GM19240 (cell line): ENCODE results near the gene UNC13C.
"Not testable (repeated sequence)": the region's sequence is repeated elsewhere in the genome, so short reads cannot be mapped to it uniquely, and the experiment has no call there.

Experiments
- DNase-seq: peaks from one replicate; pipeline ENCODE4 v3.0.0; 2011; ENCODE audit warnings: low spot score; ENCODE audit not compliant: insufficient read length

Gene UNC13C

DNA sequence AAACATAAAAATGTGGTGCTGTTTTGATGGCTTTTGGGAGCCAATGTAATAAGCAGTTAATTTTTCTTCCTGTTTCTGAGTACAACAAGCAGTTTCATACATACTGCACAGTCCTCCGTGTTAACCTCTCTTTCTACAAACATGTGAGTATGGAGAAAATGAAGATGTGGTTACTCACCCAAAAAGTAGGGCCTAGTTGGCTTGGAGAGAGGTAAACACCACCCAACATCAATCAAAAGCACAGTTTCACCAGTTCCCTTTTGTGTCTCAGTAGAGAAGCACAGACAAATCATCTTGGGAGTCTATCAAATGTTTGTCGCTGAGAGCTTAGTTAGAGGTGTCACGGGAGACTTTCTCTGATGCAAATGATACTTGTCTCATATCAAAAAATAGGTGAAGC is 320.2 kb downstream of the UNC13C start:
- DNase-seq = no peak

DNA sequence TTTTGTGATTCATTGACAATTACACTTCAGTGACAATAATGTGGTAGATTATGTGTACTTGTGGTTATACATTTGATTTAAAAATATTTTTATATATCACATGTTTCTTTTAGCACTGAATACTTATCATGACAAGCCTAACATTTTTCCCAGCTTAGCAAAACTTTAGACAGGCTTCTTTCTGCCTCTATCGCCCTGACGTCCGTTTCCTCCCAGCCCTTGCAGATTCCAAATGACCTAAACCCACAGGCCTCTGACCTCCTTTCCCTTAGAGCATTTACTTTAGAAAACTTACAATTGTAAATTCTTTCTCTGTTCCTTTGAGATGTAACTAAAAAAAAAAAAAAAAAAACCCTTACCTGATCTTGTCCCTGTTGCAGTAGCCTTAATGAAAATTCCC is 326.1 kb downstream of the UNC13C start:
- DNase-seq = no peak

- no peak for DNase-seq
Observed at GRCh38 chr15:54305138-54305537, 326.9 kb downstream of the UNC13C start.

DNA sequence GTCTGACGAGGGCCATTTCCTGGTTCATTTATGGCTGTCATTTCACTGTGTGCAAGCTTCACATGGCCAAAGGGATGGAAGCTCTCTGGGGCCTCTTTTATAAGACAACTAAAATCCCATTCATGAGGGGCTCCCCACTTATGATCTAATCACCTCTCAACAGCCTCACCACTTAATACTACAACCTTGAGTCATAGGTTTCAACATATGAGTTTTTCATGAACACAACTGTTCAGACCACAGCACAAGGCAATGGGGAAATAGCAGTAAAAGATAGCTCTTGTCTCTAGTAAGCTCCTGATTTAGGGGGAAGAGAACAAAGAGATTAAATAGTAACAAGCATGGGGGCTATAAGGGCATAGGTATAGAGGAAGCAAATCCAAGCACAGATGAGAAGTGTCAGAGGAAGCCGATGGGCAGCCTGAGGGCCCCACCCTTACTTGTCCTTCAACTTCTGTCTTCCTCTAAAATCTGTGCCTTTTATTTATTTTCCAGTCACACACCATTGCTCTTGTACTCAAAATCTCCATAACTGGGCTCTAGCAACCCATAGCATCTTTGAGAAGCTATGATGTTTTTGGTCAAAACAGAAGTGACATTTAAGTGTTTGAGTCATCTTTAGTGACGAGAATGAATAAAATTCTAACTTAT is 329.1 kb downstream of the UNC13C start:
- no peak for DNase-seq

DNA sequence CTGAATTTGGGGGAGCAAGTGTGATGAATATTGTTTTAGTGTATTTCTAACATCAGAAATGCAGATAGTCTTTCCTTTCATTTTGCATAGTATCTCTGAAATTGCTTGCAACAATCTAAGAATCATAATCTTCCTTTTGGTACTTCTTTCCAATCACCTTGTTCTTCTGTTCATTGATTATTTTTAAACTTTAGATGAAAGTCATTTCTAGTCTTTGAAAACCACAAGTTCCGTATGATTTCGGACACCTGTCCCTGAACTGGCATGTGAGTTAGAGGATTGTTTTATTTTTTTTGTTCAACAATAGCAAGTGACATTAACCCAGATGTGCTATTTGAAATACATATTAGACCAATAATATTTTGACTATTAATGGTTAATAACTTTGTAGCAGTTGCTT is 329.7 kb downstream of the UNC13C start:
- DNase-seq = no peak

DNA sequence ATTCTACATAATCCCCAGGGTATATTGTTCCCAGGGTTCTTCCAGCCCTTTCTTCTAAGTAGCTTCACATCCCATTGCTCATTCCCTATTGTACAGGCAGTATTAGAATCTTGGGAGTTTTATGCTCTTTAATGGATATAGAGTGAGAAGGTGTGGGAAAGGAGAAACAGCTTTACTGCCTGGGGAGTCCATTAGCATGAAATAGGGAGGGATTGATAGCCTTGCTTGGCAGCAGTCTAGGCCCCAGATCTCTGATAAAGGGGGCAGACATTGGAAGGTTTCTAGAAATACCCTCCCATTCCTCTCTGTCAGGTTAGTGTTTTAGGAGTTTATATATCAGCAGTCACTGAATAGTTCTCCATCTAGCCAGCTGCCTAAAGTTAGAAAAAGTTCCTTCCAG is 334.3 kb downstream of the UNC13C start:
- no peak for DNase-seq

GRCh38 chr15:54321426-54321825 is 343.2 kb downstream of the UNC13C start:
- no peak for DNase-seq

- no peak for DNase-seq
Observed at GRCh38 chr15:54322341-54322740, 344.1 kb downstream of the UNC13C start.

GRCh38 chr15:54345301-54345700 is 367.1 kb downstream of the UNC13C start:
- no peak for DNase-seq

GRCh38 chr15:54345827-54346226 is 367.6 kb downstream of the UNC13C start:
- no peak for DNase-seq

DNA sequence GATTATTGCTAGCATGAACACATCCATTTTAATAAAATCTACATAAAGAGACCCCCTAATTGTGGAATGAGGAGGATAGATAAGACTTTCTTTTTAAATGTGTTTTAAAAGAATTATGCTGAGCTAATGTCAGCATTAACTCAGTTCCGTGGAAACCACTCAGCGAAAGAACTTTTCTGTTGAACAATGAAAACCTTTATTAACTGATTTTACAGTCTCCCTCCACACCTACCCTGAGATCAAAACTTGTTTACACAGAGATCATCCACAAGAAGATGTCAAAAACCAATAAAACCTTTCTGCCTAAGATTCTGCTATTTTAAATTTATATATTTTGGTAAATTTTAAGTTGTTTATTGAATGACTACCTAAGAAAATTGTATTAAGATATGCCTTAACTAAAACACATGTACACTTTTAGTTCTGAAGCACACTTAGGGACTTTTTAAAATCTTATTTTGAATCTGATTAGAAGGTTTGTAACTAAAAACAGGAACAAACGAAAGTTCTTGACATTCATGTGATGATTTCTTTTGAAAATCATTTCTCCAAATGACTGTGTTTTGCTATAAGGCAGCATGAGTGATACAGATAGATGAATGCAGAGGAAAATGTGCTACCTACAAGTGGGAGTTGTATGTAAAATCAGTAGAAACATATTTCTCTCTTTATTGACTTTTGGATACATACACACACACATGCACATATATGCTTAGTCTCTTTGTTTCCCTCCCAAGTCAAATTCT is 369.0 kb downstream of the UNC13C start:
- DNase-seq = no peak

DNA sequence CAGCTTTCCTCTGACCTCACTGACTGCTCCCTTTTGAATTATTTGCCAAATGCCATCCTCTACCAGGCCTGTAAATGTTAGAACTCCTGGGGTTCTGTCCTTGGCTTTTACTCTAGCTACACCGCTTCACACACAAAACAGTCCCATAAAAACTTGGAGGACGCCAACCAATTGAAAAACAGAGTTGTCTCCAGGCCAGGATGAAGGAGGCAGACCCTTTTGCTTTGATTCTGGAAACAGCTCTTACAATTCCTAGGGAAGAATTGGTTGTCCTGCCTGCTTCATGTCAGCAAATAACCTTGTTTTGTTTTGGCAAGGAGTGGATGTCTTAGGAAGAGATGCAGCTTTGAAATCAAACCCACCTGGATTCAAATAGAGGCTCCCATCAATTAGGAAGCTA is 375.5 kb downstream of the UNC13C start:
- no peak for DNase-seq

GRCh38 chr15:54354341-54354740 is 376.1 kb downstream of the UNC13C start:
- no peak for DNase-seq

DNA sequence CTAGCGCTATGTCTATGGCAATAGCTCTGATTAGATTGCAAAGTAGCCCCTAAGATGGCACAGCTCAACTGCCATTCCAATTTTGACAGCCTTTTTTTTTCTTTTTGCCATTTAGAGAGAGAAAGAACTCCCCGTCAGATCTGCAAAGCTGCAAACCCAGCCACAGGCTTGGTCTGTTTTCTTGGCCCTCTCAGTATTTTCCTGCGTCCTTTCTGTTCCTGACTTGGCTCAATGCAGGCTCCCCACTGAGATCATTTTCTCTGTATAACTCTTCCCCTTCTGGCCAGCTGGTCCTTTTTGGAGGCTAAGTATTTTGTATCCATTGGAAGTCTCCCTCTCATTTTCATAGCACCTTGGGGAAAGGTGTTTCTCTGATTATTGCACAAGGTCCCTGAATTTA is 386.7 kb downstream of the UNC13C start:
- no peak for DNase-seq

DNA sequence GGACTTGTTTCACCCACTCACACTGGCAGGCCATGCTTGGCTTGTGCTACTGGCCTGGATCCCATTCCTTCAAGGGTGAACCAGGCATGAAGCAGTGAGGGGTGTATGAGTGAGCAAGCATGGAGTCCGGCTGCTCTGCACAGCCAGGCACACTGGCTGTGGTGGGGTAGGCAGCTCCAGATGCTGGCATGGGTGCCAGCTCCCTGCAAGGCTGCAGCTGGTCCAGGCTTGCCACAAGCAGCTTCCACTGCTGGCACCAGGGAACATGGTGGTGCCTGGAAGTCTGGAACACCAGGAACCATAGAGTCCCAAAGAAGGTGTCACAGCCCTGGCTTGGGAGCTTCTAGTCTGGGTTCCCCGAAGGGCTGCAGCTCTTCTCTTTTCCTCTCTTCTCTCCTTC is 395.1 kb downstream of the UNC13C start:
- no peak for DNase-seq

DNA sequence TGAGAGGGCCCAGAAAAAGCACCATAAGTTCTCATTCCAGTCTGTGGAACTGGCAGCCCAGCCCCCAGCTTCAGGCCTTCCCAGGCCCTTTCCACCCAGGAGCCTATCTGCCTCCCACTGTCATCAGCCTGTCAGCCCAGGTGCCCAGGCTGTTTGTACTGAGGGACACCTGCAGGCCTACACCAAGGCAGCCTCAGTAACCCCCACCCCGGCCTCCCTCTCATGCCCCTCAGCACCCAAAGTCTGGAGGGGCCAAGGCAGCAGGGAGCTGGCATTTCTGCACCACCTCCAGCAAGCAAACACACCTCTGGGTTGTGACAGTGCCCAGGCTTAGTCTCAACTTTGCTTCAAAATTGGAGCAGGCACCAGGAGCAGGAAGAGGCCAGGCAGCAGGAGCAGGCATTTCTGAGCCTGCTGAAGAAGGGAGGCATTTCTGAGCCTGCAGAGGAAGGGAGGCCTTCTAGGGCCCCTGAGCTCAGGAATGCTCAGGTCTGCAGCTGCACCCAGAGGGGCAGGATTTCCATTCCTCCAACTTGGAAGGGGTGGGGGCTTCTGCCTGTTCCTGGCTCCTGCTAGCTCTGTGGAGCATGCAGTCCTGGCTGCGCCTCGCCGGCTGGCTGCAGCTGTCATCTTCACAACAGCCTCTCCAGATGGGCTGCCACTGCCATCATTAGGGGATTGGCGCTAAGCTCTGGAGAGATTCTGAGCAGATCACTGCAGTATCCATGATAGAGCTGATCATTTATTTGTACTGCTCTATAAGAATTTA is 396.1 kb downstream of the UNC13C start:
- no peak for DNase-seq

GRCh38 chr15:54387799-54388198 is 409.6 kb downstream of the UNC13C start:
- no peak for DNase-seq

GRCh38 chr15:54388746-54389145 is 410.5 kb downstream of the UNC13C start:
- DNase-seq = no peak

DNA sequence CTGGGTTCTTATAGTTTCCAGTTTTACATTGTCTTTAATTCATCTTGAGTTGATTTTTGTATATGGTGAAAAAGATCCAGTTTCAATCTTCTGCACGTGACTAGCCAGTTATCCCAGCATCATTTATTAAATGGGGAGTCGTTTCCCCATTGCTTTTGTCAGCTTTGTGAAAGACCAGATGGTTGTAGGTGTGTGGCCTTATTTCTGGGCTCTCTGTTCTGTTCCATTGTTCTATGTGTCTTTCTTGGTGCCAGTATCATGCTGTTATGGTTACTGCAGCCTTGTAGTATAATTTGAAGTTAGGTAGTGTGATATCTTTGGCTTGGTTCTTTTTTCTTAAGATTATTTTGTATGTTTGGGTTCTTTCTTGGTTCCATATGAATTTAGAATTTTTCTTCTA is 432.2 kb downstream of the UNC13C start:
- no peak for DNase-seq

DNA sequence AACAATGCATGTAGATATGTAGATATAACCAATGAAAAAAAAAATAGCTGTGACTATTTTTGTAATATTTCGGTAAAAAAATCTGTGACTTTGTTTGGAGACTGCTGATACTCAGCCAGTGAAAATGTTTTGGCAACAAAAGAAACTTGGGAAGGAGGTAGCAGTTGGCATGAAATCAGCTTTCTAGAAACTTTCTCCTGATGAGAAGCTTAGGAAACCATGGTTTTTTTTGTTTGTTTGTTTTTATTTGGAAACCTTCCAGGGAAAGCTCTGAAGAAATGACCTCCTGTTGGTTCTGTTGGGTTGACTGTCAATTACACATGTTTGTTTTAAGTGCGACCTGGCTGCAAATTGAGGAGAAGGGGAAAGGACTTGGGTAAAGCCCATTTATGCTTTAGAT is 445.9 kb downstream of the UNC13C start:
- DNase-seq = no peak

GRCh38 chr15:54428596-54428995 is 450.4 kb downstream of the UNC13C start:
- DNase-seq = no peak

DNA sequence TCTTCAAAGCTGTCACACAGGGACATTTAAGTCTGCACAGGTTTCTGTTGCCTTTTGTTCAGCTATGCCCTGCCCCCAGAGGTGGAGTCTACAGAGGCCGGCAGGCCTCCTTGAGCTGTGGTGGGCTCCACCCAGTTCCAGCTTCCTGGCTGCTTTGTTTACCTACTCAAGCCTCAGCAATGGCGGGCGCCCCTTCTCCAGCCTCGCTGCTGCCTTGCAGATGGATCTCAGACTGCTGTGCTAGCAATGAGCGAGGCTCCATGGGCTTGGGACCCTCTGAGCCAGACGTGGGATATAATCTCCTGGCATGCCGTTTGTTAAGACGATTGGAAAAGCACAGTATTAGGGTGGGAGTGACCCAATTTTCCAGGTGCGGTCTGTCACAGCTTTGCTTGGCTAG is 472.0 kb downstream of the UNC13C start:
- not testable (repeated sequence) for DNase-seq
